Astrocyte of the spinal cord (primary cell): ENCODE results near the gene HCLS1.

ENCODE experiments used
- DNase-seq: peaks from one replicate; pipeline ENCODE4 v3.0.0; 2011; ENCODE audit warnings: low read depth, low spot score
- H3K4me3 ChIP-seq: 2 replicates; pipeline ENCODE4 v1.5.1; 2011; ENCODE audit warnings: low read depth, mild to moderate bottlenecking, low read length, moderate library complexity
- CTCF ChIP-seq: IDR thresholded peaks from 2 replicates; pipeline ENCODE4 v1.5.1; 2012; ENCODE audit warnings: low read depth, mild to moderate bottlenecking, low read length, inconsistent platforms
- in situ Hi-C: cut with HindIII; loops from 2 replicates; pipeline ENCODE4 v1.10.0; 2017; ENCODE audit warnings: low sequenced_read_pairs

The HCLS1 gene

GRCh38 chr3:121584418-121584817 is 76.3 kb downstream of the HCLS1 start:
- in situ Hi-C loops: no loop called here
- H3K4me3 ChIP-seq: no peak overlapping the region
- DNase-seq: no peak
- no peak for TF ChIP-seq CTCF

- DNase-seq: no peak
- H3K4me3 ChIP-seq: no peak overlapping the region
- in situ Hi-C loops: no loop called here
- TF ChIP-seq CTCF: no peak
Measured at GRCh38 chr3:121581691-121582090, 79.0 kb downstream of the HCLS1 start.
